HUES6 (cell line): ENCODE measurements around the gene FN3K.
"Not testable (repeated sequence)": the region's sequence is repeated elsewhere in the genome, so short reads cannot be mapped to it uniquely, and the experiment has no call there.

Experiments used
- H3K27ac ChIP-seq: 2 replicates; pipeline ENCODE4 v1.7.0; 2013; ENCODE audit warnings: low read depth, mild to moderate bottlenecking, low read length, inconsistent platforms
- H3K27me3 ChIP-seq: 2 replicates; pipeline ENCODE4 v1.6.1; 2013; ENCODE audit warnings: low read length; ENCODE audit not compliant: control insufficient read depth, insufficient read depth
- H3K36me3 ChIP-seq: 2 replicates; pipeline ENCODE4 v1.6.1; 2013; ENCODE audit warnings: low read length; ENCODE audit not compliant: control insufficient read depth, insufficient read depth
- H3K4me1 ChIP-seq: 2 replicates; pipeline ENCODE4 v1.6.1; 2013; ENCODE audit warnings: low read length; ENCODE audit not compliant: control insufficient read depth, insufficient read depth
- H3K4me3 ChIP-seq: 2 replicates; pipeline ENCODE4 v1.5.1; 2013; ENCODE audit warnings: low read depth, low read length
- H3K9ac ChIP-seq: one replicate; pipeline ENCODE4 v1.6.1; 2013; ENCODE audit warnings: mild to moderate bottlenecking, low read length
- H3K9me3 ChIP-seq: 2 replicates; pipeline ENCODE4 v1.6.1; 2013; ENCODE audit warnings: low read depth, low read length; ENCODE audit not compliant: control insufficient read depth, insufficient read depth

Gene FN3K

GRCh38 chr17:82743344-82744219, 8.2 kb downstream of the FN3K start:
- peak overlapping the region; percentile 41; the same call in 1 of the 2 replicates for H3K27ac ChIP-seq
- H3K4me3 ChIP-seq = no peak overlapping the region
- no peaks in the 10 kb centered on the region for H3K27me3 ChIP-seq
- peaks cover 10% of the 10 kb centered on the region; the same call in 1 of the 2 replicates for H3K4me1 ChIP-seq
- no peak overlapping the region for H3K9ac ChIP-seq
- H3K36me3 ChIP-seq = peaks cover 33% of the 10 kb centered on the region
- peaks cover 38% of the 10 kb centered on the region for H3K9me3 ChIP-seq

GRCh38 chr17:82744736-82745135, 9.3 kb downstream of the FN3K start:
- Histone ChIP-seq H3K4me1 (peaks cover 10% of the 10 kb centered on the region; the same call in 1 of the 2 replicates), H3K36me3 (peaks cover 40% of the 10 kb centered on the region), H3K9me3 (peaks cover 42% of the 10 kb centered on the region)
- H3K4me3 ChIP-seq, H3K27me3 ChIP-seq, H3K27ac ChIP-seq, H3K9ac ChIP-seq: not testable (repeated sequence)

- Histone ChIP-seq H3K27me3 (peaks cover 6% of the 10 kb centered on the region; the same call in 1 of the 2 replicates), H3K36me3 (peaks cover 32% of the 10 kb centered on the region), H3K27ac (no peak overlapping the region), H3K9ac (no peak overlapping the region), H3K4me3 (no peak overlapping the region), H3K9me3 (peaks cover 38% of the 10 kb centered on the region), H3K4me1 (peaks cover 10% of the 10 kb centered on the region; the same call in 1 of the 2 replicates)
These were observed 10.1 kb downstream of the FN3K start for GRCh38 chr17:82745524-82745923.

- H3K4me3 ChIP-seq = no peak overlapping the region
- peaks cover 6% of the 10 kb centered on the region; the same call in 1 of the 2 replicates for H3K27me3 ChIP-seq
- H3K4me1 ChIP-seq = peaks cover 7% of the 10 kb centered on the region; the same call in 1 of the 2 replicates
- H3K9ac ChIP-seq = no peak overlapping the region
- peaks cover 12% of the 10 kb centered on the region for H3K36me3 ChIP-seq
- peaks cover 28% of the 10 kb centered on the region for H3K9me3 ChIP-seq
- H3K27ac ChIP-seq = no peak overlapping the region
These were observed 13.3 kb downstream of the FN3K start for GRCh38 chr17:82748756-82749155.

GRCh38 chr17:82750241-82750908, 15.0 kb downstream of the FN3K start:
- Histone ChIP-seq H3K9ac (no peak overlapping the region), H3K27ac (no peak overlapping the region), H3K9me3 (peaks cover 27% of the 10 kb centered on the region), H3K36me3 (peaks cover 12% of the 10 kb centered on the region), H3K27me3 (peaks cover 6% of the 10 kb centered on the region; the same call in 1 of the 2 replicates), H3K4me1 (peaks cover 15% of the 10 kb centered on the region), H3K4me3 (peak overlapping the region; percentile 11; the same call in 1 of the 2 replicates)

GRCh38 chr17:82751171-82751570, 15.8 kb downstream of the FN3K start:
- H3K27me3 ChIP-seq = peaks cover 6% of the 10 kb centered on the region; the same call in 1 of the 2 replicates
- H3K9ac ChIP-seq = peak overlapping the region; percentile 50
- H3K4me3 ChIP-seq = peak overlapping the region; percentile 68
- H3K9me3 ChIP-seq = peaks cover 20% of the 10 kb centered on the region
- peaks cover 12% of the 10 kb centered on the region for H3K36me3 ChIP-seq
- H3K4me1 ChIP-seq = peaks cover 23% of the 10 kb centered on the region
- H3K27ac ChIP-seq = no peak overlapping the region

- peak within 1 kb of the TSS; percentile 97 for H3K4me3 ChIP-seq
- peak within 1 kb of the TSS; percentile 62; the same call in 1 of the 2 replicates for H3K27ac ChIP-seq
- peaks cover 25% of the 10 kb centered on the region for H3K4me1 ChIP-seq
- peaks cover 14% of the 10 kb centered on the region for H3K36me3 ChIP-seq
- peaks cover 14% of the 10 kb centered on the region; the same call in 1 of the 2 replicates for H3K9me3 ChIP-seq
- peaks cover 6% of the 10 kb centered on the region; the same call in 1 of the 2 replicates for H3K27me3 ChIP-seq
- peak within 1 kb of the TSS; percentile 89 for H3K9ac ChIP-seq
These were observed 16.4 kb downstream of the FN3K start, which contains the start of gene TBCD for GRCh38 chr17:82751571-82752370. Gene TBCD (plus strand): TSS chr17:82752065. CDS start chr17:82752194, 129 bp downstream.

DNA sequence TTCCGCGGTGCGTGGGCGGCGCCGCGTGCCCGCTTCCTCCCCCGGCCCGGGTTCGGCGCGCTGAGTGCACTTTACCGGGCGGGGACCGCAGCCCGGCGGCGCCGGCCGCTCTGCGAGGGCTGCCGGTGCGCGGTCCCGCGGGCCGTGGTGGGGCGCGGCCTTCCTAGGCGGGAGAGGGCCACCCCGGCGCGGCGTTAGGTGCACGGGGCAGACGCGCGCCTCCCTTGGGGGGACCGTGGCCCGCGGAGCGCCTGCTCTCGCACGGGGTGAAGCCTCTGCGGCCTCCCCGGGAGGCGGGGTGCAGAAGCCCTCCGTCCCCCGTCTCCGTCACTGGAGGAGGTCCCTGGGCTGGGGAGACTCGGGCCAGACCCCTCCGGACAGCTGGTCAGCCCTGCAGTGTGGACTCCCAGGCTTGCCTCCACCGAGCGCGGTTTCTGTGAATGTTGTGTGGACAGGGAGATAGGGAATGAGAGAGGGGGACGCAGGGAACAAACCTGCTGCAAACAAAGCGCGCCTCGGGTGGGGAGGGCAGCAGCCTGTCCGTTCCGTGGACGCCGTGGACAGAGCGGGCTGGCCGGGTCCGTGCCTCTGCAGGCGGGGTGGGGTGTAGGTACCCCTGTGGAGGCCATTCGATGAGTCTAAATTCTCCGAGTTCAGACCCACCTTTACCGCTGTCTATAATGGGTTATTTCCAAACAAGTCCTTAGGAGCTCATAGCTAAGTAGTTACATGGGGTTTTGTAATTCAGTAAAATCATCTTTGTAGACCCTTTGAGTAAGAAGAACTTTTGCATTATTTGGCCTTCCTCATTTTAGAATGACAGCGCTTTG, 17.2 kb downstream of the FN3K start:
- Histone ChIP-seq H3K9ac (peak overlapping the region; percentile 89), H3K36me3 (peaks cover 19% of the 10 kb centered on the region), H3K4me1 (peaks cover 27% of the 10 kb centered on the region), H3K27me3 (peaks cover 6% of the 10 kb centered on the region; the same call in 1 of the 2 replicates), H3K27ac (no peak overlapping the region), H3K9me3 (peaks cover 10% of the 10 kb centered on the region; the same call in 1 of the 2 replicates), H3K4me3 (peak overlapping the region; percentile 97)

GRCh38 chr17:82753201-82753464, 17.7 kb downstream of the FN3K start:
- Histone ChIP-seq H3K9ac (peak overlapping the region; percentile 89), H3K4me1 (peaks cover 27% of the 10 kb centered on the region), H3K27ac (no peak overlapping the region), H3K9me3 (peaks cover 10% of the 10 kb centered on the region; the same call in 1 of the 2 replicates), H3K27me3 (peaks cover 6% of the 10 kb centered on the region; the same call in 1 of the 2 replicates), H3K36me3 (peaks cover 22% of the 10 kb centered on the region), H3K4me3 (peak overlapping the region; percentile 97)
